GM06990 (cell line): Measurements from ENCODE around the gene ANKS1B.

Experiments used
- DNase-seq: peaks from one replicate; pipeline ENCODE4 v3.0.0-alpha.2; 2011; ENCODE audit not compliant: insufficient read length; ENCODE audit errors: extremely low read depth
- H3K27me3 ChIP-seq: replicated peaks from 2 replicates; pipeline ENCODE4 v1.6.0; 2011; ENCODE audit warnings: low read length; ENCODE audit not compliant: control insufficient read depth, insufficient read depth
- H3K36me3 ChIP-seq: 2 replicates; pipeline ENCODE4 v1.5.1; 2011; ENCODE audit warnings: low read length; ENCODE audit not compliant: control insufficient read depth, insufficient read depth
- H3K4me3 ChIP-seq: replicated peaks from 2 replicates; pipeline ENCODE4 v1.5.1; 2011; ENCODE audit warnings: low read depth, mild to moderate bottlenecking, control low read depth, low read length
- CTCF ChIP-seq: IDR thresholded peaks from 2 replicates; pipeline ENCODE4 v1.5.1; 2011; ENCODE audit warnings: low read length, control low read depth, mild to moderate bottlenecking, inconsistent platforms; ENCODE audit not compliant: insufficient read depth, poor library complexity, severe bottlenecking

The ANKS1B gene

GRCh38 chr12:99768758-99769157 is 216.0 kb downstream of the ANKS1B start:
- DNase-seq, result no peak
- H3K4me3 ChIP-seq, result no peak overlapping the region
- TF ChIP-seq CTCF, result no peak
- H3K36me3 ChIP-seq, result no peaks in the 10 kb centered on the region
- no peaks in the 10 kb centered on the region for H3K27me3 ChIP-seq

GRCh38 chr12:99767809-99768208 is 216.9 kb downstream of the ANKS1B start:
- peak; percentile 51 for TF ChIP-seq CTCF
- H3K27me3 ChIP-seq, result no peaks in the 10 kb centered on the region
- no peaks in the 10 kb centered on the region for H3K36me3 ChIP-seq
- DNase-seq, result no peak
- no peak overlapping the region for H3K4me3 ChIP-seq

- DNase-seq, result no peak
- H3K27me3 ChIP-seq, result no peaks in the 10 kb centered on the region
- H3K36me3 ChIP-seq, result no peaks in the 10 kb centered on the region
- no peak for TF ChIP-seq CTCF
- H3K4me3 ChIP-seq, result no peak overlapping the region
Measured at GRCh38 chr12:99766408-99766807, 218.3 kb downstream of the ANKS1B start.

GRCh38 chr12:99765469-99766114 is 219.1 kb downstream of the ANKS1B start:
- no peak for DNase-seq
- no peaks in the 10 kb centered on the region for H3K27me3 ChIP-seq
- no peaks in the 10 kb centered on the region for H3K36me3 ChIP-seq
- H3K4me3 ChIP-seq, result no peak overlapping the region
- no peak for TF ChIP-seq CTCF

- Histone ChIP-seq H3K4me3 (no peak overlapping the region), H3K27me3 (no peaks in the 10 kb centered on the region), H3K36me3 (no peaks in the 10 kb centered on the region)
- DNase-seq, result no peak
- no peak for TF ChIP-seq CTCF
Measured at GRCh38 chr12:99759444-99759843, 225.3 kb downstream of the ANKS1B start.

- Histone ChIP-seq H3K4me3 (no peak overlapping the region), H3K27me3 (no peaks in the 10 kb centered on the region), H3K36me3 (no peaks in the 10 kb centered on the region)
- no peak for DNase-seq
- no peak for TF ChIP-seq CTCF
Measured at GRCh38 chr12:99758997-99759396, 225.7 kb downstream of the ANKS1B start.
